GM23338 (cell line): Measurements from ENCODE around the gene CCT5. TPM values are rescaled to one million over a fixed set of nuclear protein-coding genes. Genes with fewer than 3 reads are reported as not detected.
"Not testable (repeated sequence)": the region's sequence is repeated elsewhere in the genome, so short reads cannot be mapped to it uniquely, and the experiment has no call there.

Source experiments
- ATAC-seq: fragments of 200-7000 bp; cut with Tn5 transposase; 3 replicates; pipeline ENCODE4 v1.9.1; 2020
- DNase-seq: peaks from one replicate; pipeline ENCODE4 v3.0.0-alpha.2; 2015; ENCODE audit warnings: low spot score
- H2AFZ ChIP-seq: fragments of 200-600 bp; sonication (generic); 2 replicates; pipeline ENCODE4 v1.8.0; 2016; ENCODE audit warnings: antibody characterized with exemption, mild to moderate bottlenecking, moderate library complexity
- H3F3A ChIP-seq: fragments of 200-600 bp; sonication (generic); replicated peaks from 2 replicates; pipeline ENCODE4 v1.8.0; 2017; ENCODE audit warnings: antibody characterized with exemption, mixed run types, low read depth
- H3K27ac ChIP-seq: fragments of 200-600 bp; sonication (generic); 2 replicates; pipeline ENCODE4 v1.6.1; 2016; ENCODE audit warnings: low read depth
- H3K27me3 ChIP-seq: fragments of 200-600 bp; sonication (generic); 2 replicates; pipeline ENCODE4 v1.8.0; 2016; ENCODE audit warnings: mild to moderate bottlenecking, mixed run types, moderate library complexity; ENCODE audit not compliant: insufficient read depth
- H3K36me3 ChIP-seq: fragments of 200-600 bp; sonication (generic); 2 replicates; pipeline ENCODE4 v1.8.0; 2016; ENCODE audit warnings: mild to moderate bottlenecking; ENCODE audit not compliant: insufficient read depth
- H3K4me1 ChIP-seq: fragments of 200-600 bp; sonication (generic); 2 replicates; pipeline ENCODE4 v1.8.0; 2016; ENCODE audit warnings: mild to moderate bottlenecking, moderate library complexity; ENCODE audit not compliant: insufficient read depth
- H3K4me2 ChIP-seq: fragments of 200-600 bp; sonication (generic); 2 replicates; pipeline ENCODE4 v1.7.1; 2017; ENCODE audit warnings: mixed run types
- H3K4me3 ChIP-seq: fragments of 200-600 bp; sonication (generic); 2 replicates; pipeline ENCODE4 v1.6.1; 2016; ENCODE audit warnings: mixed run types
- H3K79me2 ChIP-seq: fragments of 200-600 bp; sonication (generic); replicated peaks from 2 replicates; pipeline ENCODE4 v1.8.0; 2017; ENCODE audit warnings: mild to moderate bottlenecking; ENCODE audit not compliant: insufficient read depth
- H3K9me2 ChIP-seq: fragments of 200-600 bp; sonication (generic); 2 replicates; pipeline ENCODE4 v1.8.0; 2017; ENCODE audit not compliant: insufficient read depth
- H4K20me1 ChIP-seq: fragments of 200-600 bp; sonication (generic); replicated peaks from 2 replicates; pipeline ENCODE4 v1.8.0; 2017; ENCODE audit warnings: mild to moderate bottlenecking; ENCODE audit not compliant: insufficient read depth
- H3K27ac Mint-ChIP-seq: 2 replicates; pipeline ENCODE4 v1.8.0; 2020; ENCODE audit warnings: inconsistent platforms, mild to moderate bottlenecking, moderate library complexity, mixed read lengths
- H3K27me3 Mint-ChIP-seq: 3 replicates; pipeline ENCODE4 v1.8.0; 2022; ENCODE audit warnings: low read depth, mild to moderate bottlenecking, moderate library complexity, mixed read lengths, inconsistent platforms; ENCODE audit not compliant: insufficient read depth, poor library complexity
- H3K36me3 Mint-ChIP-seq: 3 replicates; pipeline ENCODE4 v1.8.0; 2021; ENCODE audit warnings: low read depth, mild to moderate bottlenecking, inconsistent platforms, moderate library complexity, mixed read lengths
- H3K4me1 Mint-ChIP-seq: 3 replicates; pipeline ENCODE4 v1.8.0; 2020; ENCODE audit warnings: mild to moderate bottlenecking, inconsistent platforms, mixed read lengths
- H3K4me3 Mint-ChIP-seq: 3 replicates; pipeline ENCODE4 v1.8.0; 2021; ENCODE audit warnings: moderate library complexity, mild to moderate bottlenecking, inconsistent platforms, mixed read lengths
- H3K9me3 Mint-ChIP-seq: 3 replicates; pipeline ENCODE4 v1.8.0; 2020; ENCODE audit warnings: moderate library complexity, mild to moderate bottlenecking, inconsistent platforms, mixed read lengths
- CREB1 ChIP-seq: fragments of 250-450 bp; sonication (Bioruptor Pico); IDR thresholded peaks from 2 replicates; pipeline ENCODE4 v1.5.0; 2020; ENCODE audit warnings: low read depth, mild to moderate bottlenecking, moderate library complexity
- CTCF ChIP-seq, 2 experiments: fragments of 200-600 bp in 1 of 2; sonication (generic) in 1 of 2; conservative IDR thresholded peaks; 2 replicates each; pipeline versions ENCODE4 v1.5.1 to v1.6.1; 2016 to 2017; ENCODE audit warnings: antibody characterized with exemption in 2 of 2, low read depth in 2 of 2, mild to moderate bottlenecking in 2 of 2, moderate library complexity in 1 of 2
- EZH2 ChIP-seq: fragments of 200-600 bp; sonication (generic); IDR thresholded peaks from one replicate; pipeline ENCODE4 v1.8.0; 2017; ENCODE audit warnings: antibody characterized with exemption, mild to moderate bottlenecking, low read depth; ENCODE audit not compliant: unreplicated experiment
- EZH2phosphoT487 ChIP-seq: fragments of 200-600 bp; sonication (generic); IDR thresholded peaks from one replicate; pipeline ENCODE4 v1.8.1; 2018; ENCODE audit warnings: antibody characterized with exemption; ENCODE audit not compliant: unreplicated experiment
- JUNB ChIP-seq: IDR thresholded peaks from one replicate; pipeline ENCODE4 v1.6.1; 2016; ENCODE audit warnings: antibody characterized with exemption; ENCODE audit not compliant: unreplicated experiment
- POLR2AphosphoS5 ChIP-seq: IDR thresholded peaks from 2 replicates; pipeline ENCODE4 v1.6.1; 2016; ENCODE audit warnings: antibody characterized with exemption, low read depth
- REST ChIP-seq: IDR thresholded peaks from one replicate; pipeline ENCODE4 v1.6.1; 2018; ENCODE audit warnings: antibody characterized with exemption; ENCODE audit not compliant: unreplicated experiment
- STAT1 ChIP-seq: IDR thresholded peaks from one replicate; pipeline ENCODE4 v1.6.1; 2016; ENCODE audit warnings: antibody characterized with exemption; ENCODE audit not compliant: unreplicated experiment
- ZNF331 ChIP-seq: fragments of 250-450 bp; sonication (Bioruptor Pico); IDR thresholded peaks from 2 replicates; pipeline ENCODE4 v1.5.0; 2020; ENCODE audit warnings: low read depth, mild to moderate bottlenecking, moderate library complexity
- polyA plus RNA-seq: library from polyadenylated mRNA; unstranded; fragments of >200 nt; fragmentation: Nextera tagmentation; extraction: Ambion mirVana; gene quantifications from 2 replicates; pipeline ENCODE4 v1.2.1, GENCODE V29; 2016
- total RNA-seq: library from RNA; depleted of rRNA; stranded (reverse); fragments of >200 nt; shearing (Covaris generic); gene quantifications from 2 replicates; pipeline ENCODE4 v1.2.3, GENCODE V29; 2014
- TF ChIP-seq, protein P1 (sequence below): fragments of 250-450 bp; sonication (Bioruptor Pico); IDR thresholded peaks from 2 replicates; pipeline ENCODE4 v1.5.0; 2020; ENCODE audit warnings: mild to moderate bottlenecking, moderate library complexity

Gene CCT5
- total and polyA plus RNA-seq, 2 experiments from 2014 or later: 576 to 661 TPM

- H3K9me2 ChIP-seq, H3F3A ChIP-seq, ATAC-seq, H3K36me3 ChIP-seq, H3K4me2 ChIP-seq, H3K27ac ChIP-seq, H4K20me1 ChIP-seq, DNase-seq, H3K79me2 ChIP-seq, H3K36me3 Mint-ChIP-seq, H3K9me3 Mint-ChIP-seq, H3K27me3 ChIP-seq, H3K27ac Mint-ChIP-seq, H3K4me3 Mint-ChIP-seq, H3K4me3 ChIP-seq, H2AFZ ChIP-seq: not testable (repeated sequence)
- H3K4me1 ChIP-seq: peaks cover 23% of the 10 kb centered on the region
- H3K4me1 Mint-ChIP-seq: peaks cover 37% of the 10 kb centered on the region
- peaks cover 10% of the 10 kb centered on the region for H3K27me3 Mint-ChIP-seq
Measured at GRCh38 chr5:10272875-10273209, 22.8 kb downstream of the CCT5 start.

DNA sequence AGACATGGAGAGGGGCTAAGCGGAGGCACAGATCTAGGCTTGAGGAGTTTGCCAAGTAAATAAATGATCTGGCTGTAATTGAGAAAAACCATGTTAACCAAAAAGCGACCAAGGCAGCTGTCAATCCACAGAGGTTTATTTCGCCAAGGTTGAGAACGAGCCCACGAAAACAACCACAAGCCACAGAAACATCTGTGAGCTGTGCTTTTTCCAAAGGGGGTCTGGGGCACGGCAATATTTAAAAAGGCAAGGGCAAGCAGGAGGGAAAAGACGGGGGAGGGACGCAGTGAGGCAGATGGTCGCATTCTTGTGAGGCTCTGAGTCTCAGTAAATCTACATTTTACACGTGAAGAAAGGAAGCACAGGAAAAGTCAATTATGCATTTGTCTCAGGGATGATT, 25.4 kb downstream of the CCT5 start:
- peak; percentile 32 for ATAC-seq
- Mint-ChIP-seq H3K4me3 (no peak overlapping the region), H3K27ac (peak overlapping the region; percentile 22), H3K27me3 (peaks cover 8% of the 10 kb centered on the region), H3K4me1 (peaks cover 25% of the 10 kb centered on the region), H3K36me3 (peaks cover 5% of the 10 kb centered on the region), H3K9me3 (peaks cover 3% of the 10 kb centered on the region; the same call in 2 of the 3 replicates)
- Histone ChIP-seq H3K27me3 (no peaks in the 10 kb centered on the region), H3K4me3 (no peak overlapping the region), H3K4me2 (peak overlapping the region; percentile 54; the same call in 1 of the 2 replicates), H3K9me2 (no peaks in the 10 kb centered on the region), H4K20me1 (no peaks in the 10 kb centered on the region), H3F3A (no peaks in the 10 kb centered on the region), H3K79me2 (no peaks in the 10 kb centered on the region), H3K4me1 (peaks cover 18% of the 10 kb centered on the region), H3K36me3 (no peaks in the 10 kb centered on the region), H2AFZ (no peak overlapping the region), H3K27ac (peak overlapping the region; percentile 80; the same call in 1 of the 2 replicates)
- no peak for DNase-seq
- TF ChIP-seq CTCF (conservative IDR thresholded peaks at IDR 0.05; ENCODE audit: low read depth in 2 of 2) (no peak), REST (no peak), STAT1 (no peak), ZNF331 (CRISPR knock-in tag) (no peak), JUNB (no peak), POLR2AphosphoS5 (no peak), EZH2 (no peak), EZH2phosphoT487 (no peak), CREB1 (CRISPR knock-in tag) (no peak)
- TF ChIP-seq, protein P1, sequence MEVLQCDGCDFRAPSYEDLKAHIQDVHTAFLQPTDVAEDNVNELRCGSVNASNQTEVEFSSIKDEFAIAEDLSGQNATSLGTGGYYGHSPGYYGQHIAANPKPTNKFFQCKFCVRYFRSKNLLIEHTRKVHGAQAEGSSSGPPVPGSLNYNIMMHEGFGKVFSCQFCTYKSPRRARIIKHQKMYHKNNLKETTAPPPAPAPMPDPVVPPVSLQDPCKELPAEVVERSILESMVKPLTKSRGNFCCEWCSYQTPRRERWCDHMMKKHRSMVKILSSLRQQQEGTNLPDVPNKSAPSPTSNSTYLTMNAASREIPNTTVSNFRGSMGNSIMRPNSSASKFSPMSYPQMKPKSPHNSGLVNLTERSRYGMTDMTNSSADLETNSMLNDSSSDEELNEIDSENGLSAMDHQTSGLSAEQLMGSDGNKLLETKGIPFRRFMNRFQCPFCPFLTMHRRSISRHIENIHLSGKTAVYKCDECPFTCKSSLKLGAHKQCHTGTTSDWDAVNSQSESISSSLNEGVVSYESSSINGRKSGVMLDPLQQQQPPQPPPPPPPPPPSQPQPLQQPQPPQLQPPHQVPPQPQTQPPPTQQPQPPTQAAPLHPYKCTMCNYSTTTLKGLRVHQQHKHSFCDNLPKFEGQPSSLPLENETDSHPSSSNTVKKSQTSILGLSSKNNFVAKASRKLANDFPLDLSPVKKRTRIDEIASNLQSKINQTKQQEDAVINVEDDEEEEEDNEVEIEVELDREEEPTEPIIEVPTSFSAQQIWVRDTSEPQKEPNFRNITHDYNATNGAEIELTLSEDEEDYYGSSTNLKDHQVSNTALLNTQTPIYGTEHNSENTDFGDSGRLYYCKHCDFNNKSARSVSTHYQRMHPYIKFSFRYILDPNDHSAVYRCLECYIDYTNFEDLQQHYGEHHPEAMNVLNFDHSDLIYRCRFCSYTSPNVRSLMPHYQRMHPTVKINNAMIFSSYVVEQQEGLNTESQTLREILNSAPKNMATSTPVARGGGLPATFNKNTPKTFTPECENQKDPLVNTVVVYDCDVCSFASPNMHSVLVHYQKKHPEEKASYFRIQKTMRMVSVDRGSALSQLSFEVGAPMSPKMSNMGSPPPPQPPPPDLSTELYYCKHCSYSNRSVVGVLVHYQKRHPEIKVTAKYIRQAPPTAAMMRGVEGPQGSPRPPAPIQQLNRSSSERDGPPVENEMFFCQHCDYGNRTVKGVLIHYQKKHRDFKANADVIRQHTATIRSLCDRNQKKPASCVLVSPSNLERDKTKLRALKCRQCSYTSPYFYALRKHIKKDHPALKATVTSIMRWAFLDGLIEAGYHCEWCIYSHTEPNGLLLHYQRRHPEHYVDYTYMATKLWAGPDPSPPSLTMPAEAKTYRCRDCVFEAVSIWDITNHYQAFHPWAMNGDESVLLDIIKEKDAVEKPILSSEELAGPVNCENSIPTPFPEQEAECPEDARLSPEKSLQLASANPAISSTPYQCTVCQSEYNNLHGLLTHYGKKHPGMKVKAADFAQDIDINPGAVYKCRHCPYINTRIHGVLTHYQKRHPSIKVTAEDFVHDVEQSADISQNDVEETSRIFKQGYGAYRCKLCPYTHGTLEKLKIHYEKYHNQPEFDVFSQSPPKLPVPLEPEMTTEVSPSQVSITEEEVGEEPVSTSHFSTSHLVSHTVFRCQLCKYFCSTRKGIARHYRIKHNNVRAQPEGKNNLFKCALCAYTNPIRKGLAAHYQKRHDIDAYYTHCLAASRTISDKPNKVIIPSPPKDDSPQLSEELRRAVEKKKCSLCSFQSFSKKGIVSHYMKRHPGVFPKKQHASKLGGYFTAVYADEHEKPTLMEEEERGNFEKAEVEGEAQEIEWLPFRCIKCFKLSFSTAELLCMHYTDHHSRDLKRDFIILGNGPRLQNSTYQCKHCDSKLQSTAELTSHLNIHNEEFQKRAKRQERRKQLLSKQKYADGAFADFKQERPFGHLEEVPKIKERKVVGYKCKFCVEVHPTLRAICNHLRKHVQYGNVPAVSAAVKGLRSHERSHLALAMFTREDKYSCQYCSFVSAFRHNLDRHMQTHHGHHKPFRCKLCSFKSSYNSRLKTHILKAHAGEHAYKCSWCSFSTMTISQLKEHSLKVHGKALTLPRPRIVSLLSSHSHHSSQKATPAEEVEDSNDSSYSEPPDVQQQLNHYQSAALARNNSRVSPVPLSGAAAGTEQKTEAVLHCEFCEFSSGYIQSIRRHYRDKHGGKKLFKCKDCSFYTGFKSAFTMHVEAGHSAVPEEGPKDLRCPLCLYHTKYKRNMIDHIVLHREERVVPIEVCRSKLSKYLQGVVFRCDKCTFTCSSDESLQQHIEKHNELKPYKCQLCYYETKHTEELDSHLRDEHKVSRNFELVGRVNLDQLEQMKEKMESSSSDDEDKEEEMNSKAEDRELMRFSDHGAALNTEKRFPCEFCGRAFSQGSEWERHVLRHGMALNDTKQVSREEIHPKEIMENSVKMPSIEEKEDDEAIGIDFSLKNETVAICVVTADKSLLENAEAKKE (CRISPR knock-in tag): no peak
